H1 (cell line): ENCODE data around the gene FBXO47. TPM values are rescaled to one million over a fixed set of nuclear protein-coding genes. Genes with fewer than 3 reads are reported as not detected.

Experiments used
- CTCF ChIA-PET: fragments of 300-600 bp; sonication (Branson Sonifier 250); formaldehyde crosslinking; loops from one replicate; lab custom pipeline; 2021; ENCODE audit not compliant: partially characterized antibody; lab: Charles Lee
- POLR2A ChIA-PET: fragments of 300-600 bp; sonication (Branson Sonifier 250); formaldehyde crosslinking; loops from one replicate; lab custom pipeline; 2021; ENCODE audit warnings: inconsistent platforms; ENCODE audit not compliant: partially characterized antibody; lab: Charles Lee
- DNase-seq, 2 experiments: peaks; one replicate each; pipeline versions ENCODE4 v3.0.0 to v3.0.0-alpha.2; 2010 to 2022; ENCODE audit warnings: low spot score in 2 of 2, low read depth in 1 of 2, mixed read lengths in 1 of 2
- FAIRE-seq: peaks from 2 replicates; lab custom pipeline; 2011; peaks lifted over from hg19 to GRCh38; lab: Jason Lieb, UNC
- H2AFZ ChIP-seq: 2 replicates; pipeline ENCODE4 v1.8.1; 2012; ENCODE audit warnings: low read length, inconsistent platforms
- H2AK5ac ChIP-seq: 2 replicates; pipeline ENCODE4 v1.6.1; 2013; ENCODE audit warnings: low read depth, low read length
- H2BK120ac ChIP-seq: replicated peaks from 2 replicates; pipeline ENCODE3; 2013; ENCODE audit warnings: low read depth, low read length, inconsistent platforms
- H2BK12ac ChIP-seq: 2 replicates; pipeline ENCODE4 v1.6.1; 2013; ENCODE audit warnings: low read depth, low read length
- H2BK15ac ChIP-seq: 2 replicates; pipeline ENCODE4 v1.6.1; 2013; ENCODE audit warnings: low read length
- H2BK20ac ChIP-seq: 2 replicates; pipeline ENCODE4 v1.6.1; 2013; ENCODE audit warnings: low read length
- H2BK5ac ChIP-seq: 2 replicates; pipeline ENCODE4 v1.6.1; 2013; ENCODE audit warnings: low read depth, low read length
- H3K14ac ChIP-seq: 2 replicates; pipeline ENCODE4 v1.6.1; 2013; ENCODE audit warnings: inconsistent platforms; ENCODE audit not compliant: insufficient read length
- H3K18ac ChIP-seq: 2 replicates; pipeline ENCODE4 v1.6.1; 2013; ENCODE audit warnings: low read length; ENCODE audit errors: extremely low read depth
- H3K23ac ChIP-seq: 2 replicates; pipeline ENCODE4 v1.6.1; 2013; ENCODE audit warnings: inconsistent platforms; ENCODE audit not compliant: insufficient read length
- H3K23me2 ChIP-seq: 2 replicates; pipeline ENCODE4 v1.6.1; 2013; ENCODE audit warnings: low read depth, low read length
- H3K27ac ChIP-seq: 2 replicates; pipeline ENCODE4 v1.6.1; 2011; ENCODE audit warnings: low read depth, low read length, inconsistent platforms
- H3K27me3 ChIP-seq, 4 experiments: replicated peaks in 1 of 4; 1 replicate in 1 of 4; 2 replicates in 3 of 4; pipeline versions ENCODE4 v1.6.1 to v1.8.1; 2011 to 2013; ENCODE audit warnings: low read length in 3 of 4, mild to moderate bottlenecking in 3 of 4, inconsistent platforms in 2 of 4, mixed read lengths in 2 of 4, moderate library complexity in 1 of 4; ENCODE audit not compliant: control insufficient read depth in 3 of 4, insufficient read depth in 3 of 4; ENCODE audit errors: extremely low read depth in 1 of 4
- H3K36me3 ChIP-seq, 4 experiments: 2 replicates each; pipeline versions ENCODE4 v1.6.1 to v1.8.1; 2011 to 2013; ENCODE audit warnings: mild to moderate bottlenecking in 4 of 4, low read length in 3 of 4, moderate library complexity in 2 of 4, control low read depth in 1 of 4, inconsistent platforms in 1 of 4; ENCODE audit not compliant: insufficient read depth in 4 of 4, control insufficient read depth in 2 of 4
- H3K4ac ChIP-seq: replicated peaks from 2 replicates; pipeline ENCODE3; 2013; ENCODE audit warnings: low read length, low read depth, mixed read lengths, inconsistent platforms; ENCODE audit not compliant: insufficient read length
- H3K4me1 ChIP-seq, 4 experiments: replicated peaks in 1 of 4; 1 replicate in 1 of 4; 2 replicates in 3 of 4; pipeline versions ENCODE4 v1.6.1 to v1.8.1; 2011 to 2013; ENCODE audit warnings: low read length in 3 of 4, inconsistent platforms in 2 of 4, mixed read lengths in 1 of 4; ENCODE audit not compliant: insufficient read depth in 4 of 4, control insufficient read depth in 3 of 4
- H3K4me2 ChIP-seq, 2 experiments: 2 replicates each; pipeline versions ENCODE4 v1.6.1 to v1.8.1; 2011 to 2013; ENCODE audit warnings: low read depth in 2 of 2, low read length in 2 of 2, control low read depth in 1 of 2, inconsistent platforms in 1 of 2, mild to moderate bottlenecking in 1 of 2; ENCODE audit not compliant: insufficient read depth in 1 of 2
- H3K4me3 ChIP-seq, 4 experiments: fragments of 200-600, 300-600 bp in 1 of 4; sonication (generic), shearing (Covaris generic), sonication (Bioruptor Twin) in 1 of 4; 2 replicates each; pipeline versions ENCODE4 v1.5.1 to v1.8.1; 2011 to 2016; ENCODE audit warnings: low read length in 4 of 4, low read depth in 3 of 4, control low read depth in 2 of 4, inconsistent platforms in 2 of 4, mild to moderate bottlenecking in 2 of 4, mixed read lengths in 1 of 4, moderate library complexity in 1 of 4; ENCODE audit not compliant: insufficient read depth in 2 of 4; ENCODE audit errors: extremely low read depth in 1 of 4
- H3K56ac ChIP-seq: replicated peaks from 2 replicates; pipeline ENCODE3; 2013; ENCODE audit warnings: low read depth, mild to moderate bottlenecking, mixed read lengths, low read length, inconsistent platforms; ENCODE audit not compliant: insufficient read length
- H3K79me1 ChIP-seq: 2 replicates; pipeline ENCODE4 v1.6.1; 2013; ENCODE audit warnings: low read depth, low read length, control low read depth
- H3K79me2 ChIP-seq, 2 experiments: 2 replicates each; pipeline versions ENCODE4 v1.6.1 to v1.8.1; 2012 to 2013; ENCODE audit warnings: low read length in 2 of 2, mild to moderate bottlenecking in 2 of 2, inconsistent platforms in 1 of 2; ENCODE audit not compliant: insufficient read depth in 2 of 2, control insufficient read depth in 1 of 2
- H3K9ac ChIP-seq, 4 experiments: replicated peaks in 1 of 4; 1 replicate in 1 of 4; 2 replicates in 3 of 4; pipeline versions ENCODE4 v1.6.1 to v1.8.1; 2011 to 2013; ENCODE audit warnings: low read depth in 3 of 4, low read length in 3 of 4, control low read depth in 2 of 4, mild to moderate bottlenecking in 2 of 4, moderate library complexity in 2 of 4, inconsistent platforms in 1 of 4; ENCODE audit errors: extremely low read depth in 1 of 4
- H3K9me3 ChIP-seq, 2 experiments: 2 replicates each; pipeline versions ENCODE4 v1.6.1 to v1.8.1; 2012 to 2013; ENCODE audit warnings: mild to moderate bottlenecking in 2 of 2, moderate library complexity in 2 of 2, control low read depth in 1 of 2, inconsistent platforms in 1 of 2, low read depth in 1 of 2, low read length in 1 of 2, mixed read lengths in 1 of 2; ENCODE audit not compliant: insufficient read depth in 2 of 2
- H4K20me1 ChIP-seq, 2 experiments: replicated peaks in 1 of 2; 2 replicates each; pipeline versions ENCODE3 to v1.8.1; 2011 to 2013; ENCODE audit warnings: inconsistent platforms in 2 of 2, low read length in 2 of 2, mild to moderate bottlenecking in 1 of 2; ENCODE audit not compliant: insufficient read depth in 2 of 2, control insufficient read depth in 1 of 2
- H4K5ac ChIP-seq: 2 replicates; pipeline ENCODE4 v1.6.1; 2013; ENCODE audit warnings: low read length, low read depth, mixed read lengths, inconsistent platforms; ENCODE audit not compliant: insufficient read length
- H4K8ac ChIP-seq: 2 replicates; pipeline ENCODE4 v1.8.0; 2013; ENCODE audit warnings: mild to moderate bottlenecking, moderate library complexity, low read length, inconsistent platforms; ENCODE audit not compliant: insufficient read depth; ENCODE audit errors: extremely low read depth
- H4K91ac ChIP-seq: replicated peaks from 2 replicates; pipeline ENCODE3; 2013; ENCODE audit warnings: low read length, mixed read lengths, inconsistent platforms; ENCODE audit not compliant: insufficient read length
- CREB1 ChIP-seq: IDR thresholded peaks from 2 replicates; pipeline ENCODE4 v1.6.1; 2012; ENCODE audit warnings: inconsistent platforms
- FOSL1 ChIP-seq: IDR thresholded peaks from 2 replicates; pipeline ENCODE4 v1.6.1; 2011; ENCODE audit warnings: mild to moderate bottlenecking, low read depth, low read length, moderate library complexity; ENCODE audit not compliant: insufficient read depth
- KDM1A ChIP-seq: fragments of 200-600, 300-600 bp; sonication (generic); IDR thresholded peaks from 2 replicates; pipeline ENCODE4 v1.7.1; 2016; ENCODE audit warnings: mild to moderate bottlenecking, low read length, borderline replicate concordance
- NANOG ChIP-seq: IDR thresholded peaks from 2 replicates; pipeline ENCODE4 v1.6.1; 2011; ENCODE audit warnings: low read length, low read depth, mild to moderate bottlenecking, inconsistent platforms; ENCODE audit not compliant: insufficient read depth, poor library complexity, severe bottlenecking
- PHF8 ChIP-seq: fragments of 200-600 bp; sonication (generic); conservative IDR thresholded peaks from 2 replicates; pipeline ENCODE4 v1.7.1; 2012; ENCODE audit warnings: low read depth, mild to moderate bottlenecking, inconsistent platforms, low read length, moderate library complexity
- TAF7 ChIP-seq: optimal IDR thresholded peaks from 2 replicates; pipeline ENCODE3; 2011; ENCODE audit warnings: low read depth, mild to moderate bottlenecking, inconsistent platforms, low read length, moderate library complexity, borderline replicate concordance
- polyA plus RNA-seq, 7 experiments: library from polyadenylated mRNA; depleted of rRNA in 3 of 7; stranded (reverse) in 5 of 7; unstranded in 2 of 7; fragments of >200 nt in 5 of 7; fragments of 200-250 nt in 2 of 7; gene quantifications; 1 replicate in 5 of 7; 2 replicates in 1 of 7; 4 replicates in 1 of 7; pipeline versions ENCODE4 v1.2.1 to v1.2.3, GENCODE V29; 2011 to 2013; ENCODE audit warnings: missing spikeins in 2 of 7, mixed read lengths in 2 of 7
- total RNA-seq: library from RNA; stranded (reverse); fragmentation: NEBNext Ultra II Directional; extraction: Animal tissue kit (Norgen Biotek cat#: 25700); gene quantifications from 2 replicates; pipeline ENCODE4 v1.2.1, GENCODE V29; 2021
- TF ChIP-seq, protein P1 (sequence below): IDR thresholded peaks from 2 replicates; pipeline ENCODE4 v1.6.1; 2011; ENCODE audit warnings: low read length, improper control_type of control experiment

Gene FBXO47
- total and polyA plus RNA-seq, 2 of the 8 experiments (the other 6 are each of a cell fraction or from before 2014, with no cell fraction given), result not detected

GRCh38 chr17:38939987-38940386 is 27.2 kb downstream of the FBXO47 start:
- Histone ChIP-seq H4K91ac (no peak overlapping the region), H2BK15ac (no peak overlapping the region), H3K9ac (no peak overlapping the region), H3K4me3 (no peak overlapping the region), H3K36me3 (no peaks in the 10 kb centered on the region), H3K18ac (no peak overlapping the region), H2BK120ac (no peak overlapping the region), H2BK20ac (no peak overlapping the region), H2AFZ (no peak overlapping the region), H3K4ac (no peak overlapping the region), H3K23me2 (no peaks in the 10 kb centered on the region), H3K27me3 (no peaks in the 10 kb centered on the region), H3K79me2 (no peaks in the 10 kb centered on the region), H4K5ac (no peak overlapping the region), H3K79me1 (no peaks in the 10 kb centered on the region), H4K20me1 (no peaks in the 10 kb centered on the region), H2AK5ac (no peak overlapping the region), H3K4me1 (no peaks in the 10 kb centered on the region), H3K23ac (no peak overlapping the region), H2BK5ac (no peak overlapping the region), H3K27ac (no peak overlapping the region), H4K8ac (no peak overlapping the region), H3K9me3 (no peaks in the 10 kb centered on the region), H2BK12ac (no peak overlapping the region), H3K56ac (no peak overlapping the region), H3K14ac (no peak overlapping the region), H3K4me2 (no peak overlapping the region)
- no peak for FAIRE-seq
- TF ChIP-seq PHF8 (no peak), CREB1 (no peak), TAF7 (no peak), FOSL1 (no peak), KDM1A (no peak), NANOG (no peak)
- TF ChIP-seq, protein P1, sequence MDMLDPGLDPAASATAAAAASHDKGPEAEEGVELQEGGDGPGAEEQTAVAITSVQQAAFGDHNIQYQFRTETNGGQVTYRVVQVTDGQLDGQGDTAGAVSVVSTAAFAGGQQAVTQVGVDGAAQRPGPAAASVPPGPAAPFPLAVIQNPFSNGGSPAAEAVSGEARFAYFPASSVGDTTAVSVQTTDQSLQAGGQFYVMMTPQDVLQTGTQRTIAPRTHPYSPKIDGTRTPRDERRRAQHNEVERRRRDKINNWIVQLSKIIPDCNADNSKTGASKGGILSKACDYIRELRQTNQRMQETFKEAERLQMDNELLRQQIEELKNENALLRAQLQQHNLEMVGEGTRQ, result no peak
- ChIA-PET POLR2A (interaction anchor here (0.6 to 2.3 kb wide), 2 partner anchors 16 to 668 kb away, joined by 3 to 10 read pairs; partner anchors contain the start of genes LASP1NB and NEUROD2), CTCF (interaction anchor here (0.7 to 4.5 kb wide), 5 partner anchors 16 to 226 kb away, joined by 3 to 22 read pairs (median 5); partner anchors contain the start of genes ARL5C and LASP1NB)
- DNase-seq, result no peak
